WTC11 (cell line): ENCODE data around the gene ARHGEF33. TPM values are rescaled to one million over a fixed set of nuclear protein-coding genes. Genes with fewer than 3 reads are reported as not detected.

Experiments
- ATAC-seq: fragments of 200-7000 bp; cut with Tn5 transposase; 2 replicates; pipeline ENCODE4 v1.10.0; 2021; ENCODE audit warnings: mild to moderate bottlenecking, moderate library complexity
- CTCF ChIA-PET: fragments of 300-600 bp; sonication (Branson Sonifier 250); formaldehyde crosslinking; loops from one replicate; lab custom pipeline; 2021; ENCODE audit warnings: antibody characterized with exemption; lab: Charles Lee
- POLR2A ChIA-PET: fragments of 350-600 bp; sonication (Branson Sonifier 250); formaldehyde crosslinking; loops from one replicate; lab custom pipeline; 2021; ENCODE audit warnings: antibody characterized with exemption; lab: Charles Lee
- DNase-seq: peaks from one replicate; pipeline ENCODE4 v3.0.0; 2021; ENCODE audit warnings: low spot score
- H3K27ac Mint-ChIP-seq: 2 replicates; pipeline ENCODE4 v1.8.0; 2021; ENCODE audit warnings: mixed read lengths
- H3K27me3 Mint-ChIP-seq: 2 replicates; pipeline ENCODE4 v1.8.0; 2021; ENCODE audit warnings: low read depth, mild to moderate bottlenecking, moderate library complexity, mixed read lengths
- H3K36me3 Mint-ChIP-seq: 2 replicates; pipeline ENCODE4 v1.8.0; 2021; ENCODE audit warnings: mixed read lengths
- H3K4me1 Mint-ChIP-seq: 2 replicates; pipeline ENCODE4 v1.8.0; 2022; ENCODE audit warnings: mixed read lengths
- H3K4me3 Mint-ChIP-seq: 2 replicates; pipeline ENCODE4 v1.8.0; 2021; ENCODE audit warnings: mild to moderate bottlenecking, moderate library complexity, mixed read lengths
- H3K9me3 Mint-ChIP-seq: 2 replicates; pipeline ENCODE4 v1.8.0; 2021; ENCODE audit warnings: mixed read lengths
- AFF4 ChIP-seq: sonication (generic); formaldehyde crosslinking; IDR thresholded peaks from 2 replicates; pipeline ENCODE4 v1.8.1; 2023; ENCODE audit warnings: mild to moderate bottlenecking, missing genetic modification reagents, borderline replicate concordance
- CREB1 ChIP-seq: sonication (generic); formaldehyde crosslinking; IDR thresholded peaks from 2 replicates; pipeline ENCODE4 v1.8.0; 2023; ENCODE audit warnings: mild to moderate bottlenecking, missing genetic modification reagents
- CREM ChIP-seq: sonication (generic); formaldehyde crosslinking; IDR thresholded peaks from 2 replicates; pipeline ENCODE4 v1.8.1; 2022; ENCODE audit warnings: mild to moderate bottlenecking, missing genetic modification reagents, moderate library complexity
- ERG ChIP-seq: fragments of 250-450 bp; sonication (Bioruptor Pico); IDR thresholded peaks from 2 replicates; pipeline ENCODE4 v1.8.0; 2021; ENCODE audit warnings: mild to moderate bottlenecking
- ETV6 ChIP-seq: sonication (generic); formaldehyde crosslinking; IDR thresholded peaks from 2 replicates; pipeline ENCODE4 v1.8.1; 2022; ENCODE audit warnings: mild to moderate bottlenecking, missing genetic modification reagents
- FOXP1 ChIP-seq: sonication (generic); formaldehyde crosslinking; IDR thresholded peaks from 2 replicates; pipeline ENCODE4 v1.8.0; 2022; ENCODE audit warnings: missing genetic modification reagents, mild to moderate bottlenecking, moderate library complexity, borderline replicate concordance
- GRHL2 ChIP-seq: fragments of 250-450 bp; sonication (Bioruptor Pico); IDR thresholded peaks from 2 replicates; pipeline ENCODE4 v1.8.0; 2022; ENCODE audit warnings: mild to moderate bottlenecking, moderate library complexity; ENCODE audit not compliant: insufficient replicate concordance, severe bottlenecking
- HMGA2 ChIP-seq: fragments of 250-450 bp; sonication (Bioruptor Pico); IDR thresholded peaks from 2 replicates; pipeline ENCODE4 v1.4.0; 2021; ENCODE audit warnings: mild to moderate bottlenecking, moderate library complexity
- MLX ChIP-seq: sonication (generic); formaldehyde crosslinking; IDR thresholded peaks from 2 replicates; pipeline ENCODE4 v1.8.1; 2023; ENCODE audit warnings: mild to moderate bottlenecking, missing genetic modification reagents, moderate library complexity
- NR1H2 ChIP-seq: sonication (generic); formaldehyde crosslinking; IDR thresholded peaks from 2 replicates; pipeline ENCODE4 v1.9.0; 2021; ENCODE audit warnings: mild to moderate bottlenecking, moderate library complexity, missing genetic modification reagents
- NR2C2 ChIP-seq: sonication (generic); formaldehyde crosslinking; IDR thresholded peaks from 2 replicates; pipeline ENCODE4 v1.8.0; 2022; ENCODE audit warnings: mild to moderate bottlenecking, missing genetic modification reagents
- PRDM15 ChIP-seq: sonication (generic); formaldehyde crosslinking; IDR thresholded peaks from 2 replicates; pipeline ENCODE4 v1.8.0; 2022; ENCODE audit warnings: missing genetic modification reagents
- PRRX2 ChIP-seq: fragments of 250-450 bp; sonication (Bioruptor Pico); IDR thresholded peaks from 2 replicates; pipeline ENCODE4 v1.8.0; 2021; ENCODE audit warnings: mild to moderate bottlenecking
- USF1 ChIP-seq: sonication (generic); formaldehyde crosslinking; IDR thresholded peaks from 2 replicates; pipeline ENCODE4 v1.8.0; 2022; ENCODE audit warnings: mild to moderate bottlenecking, missing genetic modification reagents
- ZNF281 ChIP-seq: sonication (generic); formaldehyde crosslinking; IDR thresholded peaks from 2 replicates; pipeline ENCODE4 v1.8.0; 2023; ENCODE audit warnings: mild to moderate bottlenecking, missing genetic modification reagents
- ZNF671 ChIP-seq: fragments of 250-450 bp; sonication (Bioruptor Pico); IDR thresholded peaks from 2 replicates; pipeline ENCODE4 v1.8.0; 2021; ENCODE audit warnings: mild to moderate bottlenecking
- total RNA-seq: library from RNA; stranded (reverse); gene quantifications from 3 replicates; pipeline ENCODE4 v1.2.3, GENCODE V29; 2021

The ARHGEF33 gene
- total RNA-seq, 1 experiment from 2014 or later: 0.42 TPM

GRCh38 chr2:38856165-38856564 lies 33.5 kb upstream of the ARHGEF33 start:
- H3K9me3 Mint-ChIP-seq: no peaks in the 10 kb centered on the region; the same call in 1 of the 2 replicates
- no peak overlapping the region for H3K27ac Mint-ChIP-seq
- ATAC-seq: no peak
- ChIA-PET POLR2A (interaction anchor here (0.7 kb wide), 1 partner anchor 11 kb away, joined by 5 read pairs; no protein-coding TSS in a partner anchor), CTCF (no interaction called here)
- H3K4me3 Mint-ChIP-seq: no peak overlapping the region
- H3K27me3 Mint-ChIP-seq: no peaks in the 10 kb centered on the region
- H3K4me1 Mint-ChIP-seq: no peaks in the 10 kb centered on the region
- no peak for TF ChIP-seq FOXP1 (CRISPR knock-in tag)
- TF ChIP-seq AFF4 (CRISPR knock-in tag): no peak
- no peak for TF ChIP-seq PRDM15 (CRISPR knock-in tag)
- TF ChIP-seq USF1 (CRISPR knock-in tag): no peak
- TF ChIP-seq ZNF281 (CRISPR knock-in tag): no peak
- TF ChIP-seq ERG (CRISPR knock-in tag): no peak
- no peak for TF ChIP-seq CREB1 (CRISPR knock-in tag)
- no peak for TF ChIP-seq NR2C2 (CRISPR knock-in tag)
- TF ChIP-seq HMGA2 (CRISPR knock-in tag): no peak
- no peak for TF ChIP-seq MLX (CRISPR knock-in tag)
- TF ChIP-seq ETV6 (CRISPR knock-in tag): no peak
- no peak for TF ChIP-seq ZNF671
- no peak for TF ChIP-seq NR1H2 (CRISPR knock-in tag)
- TF ChIP-seq PRRX2 (CRISPR knock-in tag): no peak
- no peak for TF ChIP-seq GRHL2 (CRISPR knock-in tag)
- no peak for TF ChIP-seq CREM (CRISPR knock-in tag)
- DNase-seq: no peak
- peaks cover 47% of the 10 kb centered on the region for H3K36me3 Mint-ChIP-seq
